Ishikawa (cell line): ENCODE results near the gene DNASE1L3.

Experiments
- CEBPB ChIP-seq: IDR thresholded peaks from 2 replicates; pipeline ENCODE4 v1.6.1; 2012
- CREB1 ChIP-seq: IDR thresholded peaks from 2 replicates; pipeline ENCODE4 v1.6.1; 2012; ENCODE audit warnings: low read depth
- EGR1 ChIP-seq: IDR thresholded peaks from 2 replicates; pipeline ENCODE4 v1.6.1; 2012
- EP300 ChIP-seq: IDR thresholded peaks from 2 replicates; pipeline ENCODE4 v1.6.1; 2012; ENCODE audit warnings: borderline replicate concordance
- FOXM1 ChIP-seq: IDR thresholded peaks from 2 replicates; pipeline ENCODE4 v1.6.1; 2012; ENCODE audit warnings: low read depth, borderline replicate concordance
- MAX ChIP-seq: IDR thresholded peaks from 2 replicates; pipeline ENCODE4 v1.6.1; 2012
- NFIC ChIP-seq: IDR thresholded peaks from 2 replicates; pipeline ENCODE4 v1.6.1; 2012
- RAD21 ChIP-seq: IDR thresholded peaks from 2 replicates; pipeline ENCODE4 v1.6.1; 2012; ENCODE audit warnings: low read depth
- REST ChIP-seq: IDR thresholded peaks from 2 replicates; pipeline ENCODE4 v1.6.1; 2012; ENCODE audit warnings: low read depth, mild to moderate bottlenecking
- TAF1 ChIP-seq: IDR thresholded peaks from 2 replicates; pipeline ENCODE4 v1.6.1; 2012; ENCODE audit warnings: low read depth, mild to moderate bottlenecking
- TCF12 ChIP-seq: IDR thresholded peaks from 2 replicates; pipeline ENCODE4 v1.6.1; 2012; ENCODE audit warnings: low read depth
- TEAD4 ChIP-seq: IDR thresholded peaks from 2 replicates; pipeline ENCODE4 v1.6.1; 2012
- USF1 ChIP-seq: IDR thresholded peaks from 2 replicates; pipeline ENCODE4 v1.6.1; 2012
- YY1 ChIP-seq: IDR thresholded peaks from 2 replicates; pipeline ENCODE4 v1.6.1; 2012; ENCODE audit warnings: low read depth
- ZBTB7A ChIP-seq: IDR thresholded peaks from 2 replicates; pipeline ENCODE4 v1.6.1; 2012; ENCODE audit warnings: low read depth

The DNASE1L3 gene

GRCh38 chr3:58243976-58244585 lies 33.3 kb upstream of the DNASE1L3 start:
- TF ChIP-seq MAX (no peak), CEBPB (no peak), REST (no peak), USF1 (no peak), ZBTB7A (no peak), CREB1 (no peak), RAD21 (no peak), EGR1 (no peak), FOXM1 (no peak)

DNA sequence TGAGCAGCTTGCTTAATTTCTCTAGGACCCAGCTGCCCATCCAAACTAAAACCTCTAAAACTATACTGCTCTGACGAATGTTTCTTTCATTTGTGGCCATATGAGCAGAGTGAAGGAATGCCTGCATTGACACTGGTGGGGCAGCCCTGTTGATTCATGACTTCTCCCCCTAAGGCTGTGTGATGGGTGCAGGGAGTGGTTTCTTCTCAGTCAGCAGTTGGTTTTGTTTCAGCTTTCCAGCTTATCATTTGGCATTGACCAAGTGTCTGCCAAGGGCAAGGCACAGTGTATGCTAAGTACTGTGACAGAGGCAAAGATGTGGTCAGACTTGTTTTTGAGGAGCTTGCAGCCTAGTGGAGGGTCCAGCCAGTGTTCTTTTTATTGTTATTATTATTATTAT lies 31.6 kb upstream of the DNASE1L3 start:
- no peak for TF ChIP-seq REST
- no peak for TF ChIP-seq ZBTB7A
- TF ChIP-seq TEAD4, result no peak
- TF ChIP-seq TAF1, result no peak
- TF ChIP-seq EGR1, result no peak
- no peak for TF ChIP-seq EP300
- no peak for TF ChIP-seq MAX
- no peak for TF ChIP-seq TCF12
- TF ChIP-seq CREB1, result no peak
- no peak for TF ChIP-seq CEBPB
- no peak for TF ChIP-seq FOXM1
- no peak for TF ChIP-seq NFIC
- no peak for TF ChIP-seq RAD21
- TF ChIP-seq YY1, result no peak
- TF ChIP-seq USF1, result no peak

- TF ChIP-seq USF1 (no peak), RAD21 (no peak), MAX (no peak), CREB1 (no peak), TCF12 (no peak), FOXM1 (no peak), EGR1 (no peak), TEAD4 (no peak), EP300 (no peak), TAF1 (no peak), CEBPB (no peak), YY1 (no peak)
These were observed 30.7 kb upstream of the DNASE1L3 start for GRCh38 chr3:58241306-58242044.

DNA sequence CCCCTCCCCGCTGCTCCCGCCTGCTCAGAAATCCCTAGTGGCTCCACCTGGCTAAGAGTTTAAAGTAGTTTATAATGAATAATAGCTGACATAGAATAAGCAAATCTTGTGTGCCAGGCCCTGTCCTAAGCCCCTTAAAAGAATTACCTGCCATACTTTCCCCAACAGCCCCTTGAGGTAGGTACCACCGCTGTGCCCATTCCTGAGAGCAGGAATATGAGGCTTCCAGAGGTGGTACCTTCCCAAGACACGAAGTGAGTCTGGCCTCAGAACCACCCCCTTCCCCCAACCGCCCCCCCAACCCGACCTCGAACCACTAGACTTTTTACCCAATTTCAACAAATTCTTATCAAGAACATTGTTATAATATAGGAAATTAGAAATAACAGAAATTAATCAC lies 28.1 kb upstream of the DNASE1L3 start:
- TF ChIP-seq ZBTB7A (no peak), RAD21 (no peak), TEAD4 (no peak), EP300 (no peak), EGR1 (no peak)

GRCh38 chr3:58237941-58238681 lies 27.3 kb upstream of the DNASE1L3 start:
- no peak for TF ChIP-seq TEAD4
- TF ChIP-seq CEBPB, result 0 out of 2 replicates have a peak, but pooled peaks have one; percentile 63
- no peak for TF ChIP-seq CREB1
- 0 out of 2 replicates have a peak, but pooled peaks have one; percentile 40 for TF ChIP-seq TAF1
- TF ChIP-seq YY1, result no peak
- TF ChIP-seq MAX, result peak; percentile 79
- TF ChIP-seq RAD21, result no peak
- TF ChIP-seq EP300, result no peak
- peak; percentile 30; the same call in 1 of the 2 replicates for TF ChIP-seq USF1
- TF ChIP-seq EGR1, result no peak
- TF ChIP-seq NFIC, result no peak
